HCT116 (cell line): ENCODE results near the gene CCDC9B.

ENCODE experiments used
- ATF3 ChIP-seq: IDR thresholded peaks from 2 replicates; pipeline ENCODE4 v1.6.1; 2012
- CTCF ChIP-seq, 3 experiments: fragments of 200-600 bp in 1 of 3; sonication (generic) in 1 of 3; IDR thresholded peaks in 2 of 3; conservative IDR thresholded peaks in 1 of 3; 2 replicates each; pipeline ENCODE4 v1.5.1; 2012 to 2017; ENCODE audit warnings: low read depth in 2 of 3, low read length in 2 of 3, antibody characterized with exemption in 1 of 3, borderline replicate concordance in 1 of 3, control low read depth in 1 of 3, mild to moderate bottlenecking in 1 of 3, mixed read lengths in 1 of 3, mixed run types in 1 of 3, moderate library complexity in 1 of 3; ENCODE audit not compliant: insufficient read depth in 1 of 3
- EGR1 ChIP-seq: IDR thresholded peaks from 2 replicates; pipeline ENCODE4 v1.6.1; 2012; ENCODE audit warnings: low read depth
- EZH2 ChIP-seq: fragments of 200-600 bp; sonication (generic); IDR thresholded peaks from 2 replicates; pipeline ENCODE4 v1.6.1; 2017; ENCODE audit warnings: antibody characterized with exemption, mixed run types
- EZH2phosphoT487 ChIP-seq: fragments of 200-600 bp; IDR thresholded peaks from 2 replicates; pipeline ENCODE4 v1.6.1; 2018; ENCODE audit warnings: antibody characterized with exemption, borderline replicate concordance
- JUND ChIP-seq: IDR thresholded peaks from 2 replicates; pipeline ENCODE4 v1.6.1; 2012
- POLR2A ChIP-seq: IDR thresholded peaks from 2 replicates; pipeline ENCODE4 v1.7.0; 2011; ENCODE audit warnings: borderline replicate concordance; ENCODE audit not compliant: insufficient read depth, insufficient read length; ENCODE audit errors: extremely low read depth
- POLR2AphosphoS5 ChIP-seq: IDR thresholded peaks from 2 replicates; pipeline ENCODE4 v1.6.1; 2011; ENCODE audit warnings: mild to moderate bottlenecking, low read depth, low read length, moderate library complexity
- RAD21 ChIP-seq: IDR thresholded peaks from 2 replicates; pipeline ENCODE4 v1.6.1; 2012; ENCODE audit warnings: low read depth, mild to moderate bottlenecking
- REST ChIP-seq: IDR thresholded peaks from 2 replicates; pipeline ENCODE4 v1.6.1; 2012; ENCODE audit warnings: low read depth
- SP1 ChIP-seq: IDR thresholded peaks from 2 replicates; pipeline ENCODE4 v1.6.1; 2012; ENCODE audit warnings: low read depth
- YY1 ChIP-seq: IDR thresholded peaks from 2 replicates; pipeline ENCODE4 v1.6.1; 2011; ENCODE audit warnings: low read length, low read depth, moderate library complexity, mild to moderate bottlenecking; ENCODE audit not compliant: insufficient replicate concordance; ENCODE audit errors: extremely low read depth
- ZBTB33 ChIP-seq: IDR thresholded peaks from 2 replicates; pipeline ENCODE4 v1.6.1; 2011; ENCODE audit warnings: mild to moderate bottlenecking, low read length, moderate library complexity; ENCODE audit not compliant: insufficient replicate concordance; ENCODE audit errors: extremely low read depth
- ZFX ChIP-seq: fragments of 450-650 bp; IDR thresholded peaks from 2 replicates; pipeline ENCODE4 v1.6.1; 2017

- TF ChIP-seq CTCF (IDR thresholded peaks at IDR 0.05 in 2 of 3, conservative IDR thresholded peaks at IDR 0.05 in 1 of 3; ENCODE audit: borderline replicate concordance in 1 of 3, insufficient read depth in 1 of 3, low read depth in 2 of 3, low read length in 2 of 3) (no peak), JUND (no peak), EZH2 (no peak), POLR2A (no peak), REST (no peak), POLR2AphosphoS5 (no peak), EZH2phosphoT487 (no peak), ZFX (no peak), YY1 (no peak), ZBTB33 (no peak), EGR1 (no peak), RAD21 (no peak), SP1 (no peak), ATF3 (no peak)
Observed at GRCh38 chr15:40377606-40378005, 36.9 kb upstream of the CCDC9B start.
